ENCODE measurements around the gene TRIO. TPM values are rescaled to one million over a fixed set of nuclear protein-coding genes. Genes with fewer than 3 reads are reported as not detected.

Gene TRIO
- total RNA-seq, 4 donors from 2014 or later = 290 to 370 (median 346) TPM

DNA sequence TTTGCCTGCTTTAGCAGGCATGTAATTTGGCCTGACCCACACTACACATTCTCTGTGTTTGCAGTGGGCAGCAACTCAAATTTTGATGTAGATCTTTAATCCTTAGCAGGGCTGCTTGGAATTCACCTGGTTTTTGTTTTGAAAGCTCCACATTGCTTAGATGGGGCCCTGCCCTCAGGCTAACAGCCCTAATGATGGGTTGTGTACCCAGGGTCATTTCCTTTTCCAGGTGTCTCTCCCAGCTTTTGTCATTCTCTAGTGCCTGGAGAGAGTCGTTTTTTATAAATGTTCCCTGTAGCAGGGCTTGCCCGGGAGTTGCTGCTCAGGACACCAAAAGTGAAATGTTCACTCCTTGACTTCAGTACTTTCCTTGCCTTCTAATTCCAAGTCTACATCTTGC, 126.3 kb downstream of the TRIO start:
- H3K36me3 ChIP-seq = peaks cover 0 to 5% (median 0%) of the 10 kb centered on the region in 3 donors
- no peak overlapping the region for H3K4me3 ChIP-seq
- no peaks in the 10 kb centered on the region for H3K27me3 ChIP-seq
- WGBS, 2 donors = 40 to 49% methylated on average over 2 of the region's 2 CpGs
- TF ChIP-seq EP300 (IDR thresholded peaks at IDR 0.05) (no peak), POLR2A (IDR thresholded peaks at IDR 0.05) (no peak)
- TF ChIP-seq, protein P1, sequence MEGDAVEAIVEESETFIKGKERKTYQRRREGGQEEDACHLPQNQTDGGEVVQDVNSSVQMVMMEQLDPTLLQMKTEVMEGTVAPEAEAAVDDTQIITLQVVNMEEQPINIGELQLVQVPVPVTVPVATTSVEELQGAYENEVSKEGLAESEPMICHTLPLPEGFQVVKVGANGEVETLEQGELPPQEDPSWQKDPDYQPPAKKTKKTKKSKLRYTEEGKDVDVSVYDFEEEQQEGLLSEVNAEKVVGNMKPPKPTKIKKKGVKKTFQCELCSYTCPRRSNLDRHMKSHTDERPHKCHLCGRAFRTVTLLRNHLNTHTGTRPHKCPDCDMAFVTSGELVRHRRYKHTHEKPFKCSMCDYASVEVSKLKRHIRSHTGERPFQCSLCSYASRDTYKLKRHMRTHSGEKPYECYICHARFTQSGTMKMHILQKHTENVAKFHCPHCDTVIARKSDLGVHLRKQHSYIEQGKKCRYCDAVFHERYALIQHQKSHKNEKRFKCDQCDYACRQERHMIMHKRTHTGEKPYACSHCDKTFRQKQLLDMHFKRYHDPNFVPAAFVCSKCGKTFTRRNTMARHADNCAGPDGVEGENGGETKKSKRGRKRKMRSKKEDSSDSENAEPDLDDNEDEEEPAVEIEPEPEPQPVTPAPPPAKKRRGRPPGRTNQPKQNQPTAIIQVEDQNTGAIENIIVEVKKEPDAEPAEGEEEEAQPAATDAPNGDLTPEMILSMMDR (IDR thresholded peaks at IDR 0.05) = no peak
- H3K9me3 ChIP-seq = no peaks in the 10 kb centered on the region
- peak overlapping the region in 2 of 4 donors; percentile 62 to 64 for H3K27ac ChIP-seq
- no peak for DNase-seq (ENCODE audit: low spot score in 2 of 2)
- H3K4me1 ChIP-seq = peaks cover 0 to 62% (median 30%) of the 10 kb centered on the region in 4 donors

DNA sequence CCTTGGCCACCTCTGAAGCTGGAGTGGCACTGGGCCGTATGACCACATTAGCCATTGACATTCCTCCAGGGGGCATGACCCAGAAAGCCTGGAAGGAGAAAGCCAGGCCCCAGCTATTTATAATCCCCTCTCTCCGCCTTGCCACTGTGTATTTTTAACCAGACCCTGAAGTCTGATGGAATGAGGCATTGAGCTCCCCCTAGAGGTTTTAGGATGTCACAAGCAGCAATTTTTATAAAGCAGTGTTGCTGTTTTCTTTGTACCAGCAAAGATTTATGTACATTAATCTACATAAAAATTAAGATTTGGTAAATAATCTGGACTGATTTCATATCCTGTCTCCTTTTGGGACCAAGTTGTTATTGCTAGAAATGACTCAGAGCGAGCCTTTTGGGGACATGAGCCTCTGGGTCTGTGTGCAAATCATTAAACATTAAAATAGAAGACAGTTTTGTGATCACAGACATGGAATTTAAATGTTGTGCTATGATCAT, 127.1 kb downstream of the TRIO start:
- WGBS, 2 donors = 14 to 24% methylated on average over 3 of the region's 3 CpGs
- H3K4me1 ChIP-seq = peaks cover 0 to 53% (median 27%) of the 10 kb centered on the region in 4 donors
- peaks cover 0 to 5% (median 0%) of the 10 kb centered on the region in 3 donors for H3K36me3 ChIP-seq
- TF ChIP-seq POLR2A (IDR thresholded peaks at IDR 0.05) = no peak
- TF ChIP-seq, protein P1 (IDR thresholded peaks at IDR 0.05) = peak; percentile 66 to 82 (median 77)
- TF ChIP-seq EP300 (IDR thresholded peaks at IDR 0.05) = peak in 1 of 2 donors; percentile 16
- DNase-seq (ENCODE audit: low spot score in 2 of 2) = peak in 1 of 2 donors; percentile 32
- H3K27me3 ChIP-seq = no peaks in the 10 kb centered on the region
- H3K9me3 ChIP-seq = no peaks in the 10 kb centered on the region
- no peak overlapping the region for H3K4me3 ChIP-seq
- peak overlapping the region in 2 of 4 donors; percentile 62 to 64 for H3K27ac ChIP-seq

DNA sequence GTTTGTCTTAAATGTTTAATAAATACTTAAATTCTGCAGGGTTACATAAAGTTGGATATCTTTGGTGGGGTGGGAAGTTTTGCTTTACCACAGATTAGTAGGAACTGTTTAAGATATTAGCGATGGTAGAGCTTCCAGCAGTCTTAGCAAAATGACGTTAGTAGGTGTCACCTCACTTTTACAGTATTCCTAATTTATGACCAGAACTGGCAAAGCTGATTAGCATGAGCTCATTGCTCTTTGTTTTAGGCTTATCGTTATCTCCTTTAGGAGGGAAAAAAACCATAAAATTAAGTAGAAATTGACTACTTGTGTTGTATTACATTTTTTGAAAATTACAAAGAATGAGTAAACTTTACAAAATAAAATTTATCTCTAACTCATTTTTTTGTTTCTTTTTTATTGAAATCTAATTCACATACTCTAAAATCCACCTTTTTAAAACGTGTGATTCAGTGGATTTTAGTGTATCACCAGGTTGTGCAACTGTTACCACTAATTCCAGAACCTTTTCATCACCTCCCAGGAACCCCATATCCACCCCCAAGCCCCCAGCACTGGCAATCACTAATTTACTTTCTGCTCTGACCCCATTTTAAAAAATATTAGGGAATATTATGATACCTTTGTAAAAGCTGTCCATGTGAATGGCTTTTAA, 129.5 kb downstream of the TRIO start:
- TF ChIP-seq, protein P1 (IDR thresholded peaks at IDR 0.05) = no peak
- TF ChIP-seq EP300 (IDR thresholded peaks at IDR 0.05) (no peak), POLR2A (IDR thresholded peaks at IDR 0.05) (no peak)
- H3K4me1 ChIP-seq = peaks cover 0 to 34% (median 26%) of the 10 kb centered on the region in 4 donors
- DNase-seq (ENCODE audit: low spot score in 2 of 2) = no peak
- 79 to 81% methylated on average over 4 of the region's 4 CpGs for WGBS, 2 donors
- H3K27ac ChIP-seq = no peak overlapping the region
- no peak overlapping the region for H3K4me3 ChIP-seq
- no peaks in the 10 kb centered on the region for H3K9me3 ChIP-seq
- H3K27me3 ChIP-seq = no peaks in the 10 kb centered on the region
- H3K36me3 ChIP-seq = peaks cover 0 to 5% (median 0%) of the 10 kb centered on the region in 3 donors

DNA sequence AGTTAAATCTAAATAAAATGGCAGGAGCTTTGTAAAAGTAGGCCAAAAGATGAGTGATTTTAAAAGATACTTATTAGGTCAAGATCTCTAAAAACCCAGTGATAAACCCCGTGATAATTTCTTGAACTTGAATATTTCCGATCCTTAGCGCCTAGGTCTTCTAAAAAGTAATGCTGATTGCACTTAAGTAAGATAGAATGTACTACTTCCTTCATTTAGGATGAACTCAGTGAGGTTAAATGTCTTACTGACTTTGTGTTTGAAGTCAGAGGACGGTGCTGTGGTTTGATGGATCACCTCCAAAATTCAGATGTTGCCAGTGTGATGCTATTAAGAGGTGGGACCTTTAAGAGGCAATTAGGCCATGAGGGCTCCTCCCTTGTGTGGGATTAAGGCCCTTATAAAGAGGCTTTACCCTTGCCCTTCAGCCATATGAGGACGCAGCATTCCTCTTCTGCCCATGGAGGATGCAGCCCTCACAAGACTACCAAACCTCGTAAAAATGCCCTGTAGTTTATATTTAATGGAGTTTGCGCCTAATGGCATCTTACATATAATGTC, 130.1 kb downstream of the TRIO start:
- H3K4me3 ChIP-seq = no peak overlapping the region
- no peak for DNase-seq (ENCODE audit: low spot score in 2 of 2)
- TF ChIP-seq POLR2A (IDR thresholded peaks at IDR 0.05) (no peak), EP300 (IDR thresholded peaks at IDR 0.05) (no peak)
- TF ChIP-seq, protein P1 (IDR thresholded peaks at IDR 0.05) = no peak
- H3K27me3 ChIP-seq = no peaks in the 10 kb centered on the region
- 82 to 88% methylated on average over 7 of the region's 7 CpGs for WGBS, 2 donors
- peaks cover 0 to 28% (median 22%) of the 10 kb centered on the region in 4 donors for H3K4me1 ChIP-seq
- H3K36me3 ChIP-seq = peaks cover 0 to 5% (median 0%) of the 10 kb centered on the region in 3 donors
- H3K27ac ChIP-seq = no peak overlapping the region
- no peaks in the 10 kb centered on the region for H3K9me3 ChIP-seq

DNA sequence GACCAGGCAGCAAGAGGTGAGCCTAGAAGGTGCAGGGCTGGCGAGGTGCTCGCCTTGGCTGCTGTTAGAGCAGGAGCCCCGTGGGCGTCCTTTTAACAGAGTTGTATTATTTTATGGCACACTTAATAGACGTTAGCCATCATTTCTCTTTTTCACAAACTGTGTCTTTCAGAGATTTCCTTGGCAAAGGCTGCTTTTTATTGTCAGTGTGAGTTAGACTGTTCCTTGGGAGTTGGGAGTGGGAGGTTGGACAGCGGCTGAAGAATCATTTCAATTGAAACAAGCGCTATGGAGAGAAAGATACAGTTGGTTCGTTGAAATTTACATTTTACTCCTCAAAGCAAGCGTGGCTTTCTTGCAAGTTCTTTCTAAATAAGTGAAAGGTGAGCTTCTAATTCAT, 133.2 kb downstream of the TRIO start:
- Histone ChIP-seq H3K4me3 (no peak overlapping the region), H3K27me3 (no peaks in the 10 kb centered on the region), H3K27ac (no peak overlapping the region), H3K36me3 (peaks cover 0 to 6% (median 0%) of the 10 kb centered on the region in 3 donors), H3K9me3 (no peaks in the 10 kb centered on the region), H3K4me1 (peaks cover 0 to 4% (median 0%) of the 10 kb centered on the region in 4 donors)
- no peak for DNase-seq (ENCODE audit: low spot score in 2 of 2)
- WGBS, 2 donors = 56 to 68% methylated on average over 9 of the region's 9 CpGs
- TF ChIP-seq EP300 (IDR thresholded peaks at IDR 0.05) = no peak
- no peak for TF ChIP-seq POLR2A (IDR thresholded peaks at IDR 0.05)
- TF ChIP-seq, protein P1 (IDR thresholded peaks at IDR 0.05) = no peak
